SU-DHL-6 (cell line): Measurements from ENCODE around the gene TNFRSF1B.

Experiments used
- EZH2phosphoT487 ChIP-seq: fragments of 200-600 bp; sonication (generic), shearing (Covaris generic); conservative IDR thresholded peaks from 2 replicates; pipeline ENCODE4 v1.6.1; 2018; ENCODE audit warnings: mild to moderate bottlenecking, antibody characterized with exemption, low read length, moderate library complexity, mixed read lengths
- TF ChIP-seq, protein P1 (sequence below): fragments of 200-600 bp; sonication (generic); IDR thresholded peaks from one replicate; pipeline ENCODE4 v1.5.1; 2017; ENCODE audit warnings: antibody characterized with exemption, mild to moderate bottlenecking, low read length, moderate library complexity; ENCODE audit not compliant: insufficient read depth, poor library complexity, severe bottlenecking

DNA sequence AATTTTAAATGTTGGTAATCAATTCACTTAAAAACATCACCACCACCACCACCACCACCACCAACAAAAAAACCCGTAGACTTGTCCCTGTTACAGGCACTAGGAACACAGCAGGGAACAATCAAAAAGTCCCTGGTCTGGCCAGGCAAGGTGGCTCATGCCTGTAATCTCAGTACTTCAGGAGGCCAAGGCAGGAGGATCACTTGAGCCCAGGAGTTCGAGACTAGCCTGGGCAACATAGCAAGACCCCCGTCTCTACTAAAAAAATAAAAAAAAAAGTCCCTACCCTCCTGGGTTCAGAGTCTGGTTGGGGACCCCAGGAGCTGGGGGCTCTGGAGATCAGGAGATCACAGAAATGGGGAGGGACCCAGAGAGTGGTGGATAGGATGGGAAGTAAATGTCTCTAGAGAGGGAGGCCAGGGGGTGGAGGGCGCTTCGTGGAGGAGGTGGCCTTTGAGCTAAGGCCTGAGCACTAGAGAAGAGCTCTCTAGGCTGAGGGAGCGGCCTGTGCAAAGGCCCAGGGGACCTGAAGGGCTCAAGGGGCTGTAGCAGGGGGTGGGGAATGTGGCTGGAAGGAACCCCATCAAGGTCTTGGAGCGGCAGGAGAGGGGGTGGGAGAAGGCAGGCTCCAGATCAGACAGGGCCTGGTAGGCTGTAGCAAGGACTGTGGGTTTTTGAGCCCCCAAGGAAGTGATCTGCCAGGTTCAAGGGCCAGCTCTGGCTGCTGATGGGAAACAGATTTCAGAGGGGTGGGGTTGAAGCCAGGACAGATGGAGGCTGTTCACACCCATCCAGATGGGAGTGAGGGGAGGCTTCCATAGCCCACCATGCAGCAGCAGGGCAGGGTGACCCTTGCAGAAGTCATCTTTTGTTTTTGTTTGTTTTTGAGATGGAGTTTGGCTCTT is 38.2 kb downstream of the TNFRSF1B start:
- TF ChIP-seq, protein P1, sequence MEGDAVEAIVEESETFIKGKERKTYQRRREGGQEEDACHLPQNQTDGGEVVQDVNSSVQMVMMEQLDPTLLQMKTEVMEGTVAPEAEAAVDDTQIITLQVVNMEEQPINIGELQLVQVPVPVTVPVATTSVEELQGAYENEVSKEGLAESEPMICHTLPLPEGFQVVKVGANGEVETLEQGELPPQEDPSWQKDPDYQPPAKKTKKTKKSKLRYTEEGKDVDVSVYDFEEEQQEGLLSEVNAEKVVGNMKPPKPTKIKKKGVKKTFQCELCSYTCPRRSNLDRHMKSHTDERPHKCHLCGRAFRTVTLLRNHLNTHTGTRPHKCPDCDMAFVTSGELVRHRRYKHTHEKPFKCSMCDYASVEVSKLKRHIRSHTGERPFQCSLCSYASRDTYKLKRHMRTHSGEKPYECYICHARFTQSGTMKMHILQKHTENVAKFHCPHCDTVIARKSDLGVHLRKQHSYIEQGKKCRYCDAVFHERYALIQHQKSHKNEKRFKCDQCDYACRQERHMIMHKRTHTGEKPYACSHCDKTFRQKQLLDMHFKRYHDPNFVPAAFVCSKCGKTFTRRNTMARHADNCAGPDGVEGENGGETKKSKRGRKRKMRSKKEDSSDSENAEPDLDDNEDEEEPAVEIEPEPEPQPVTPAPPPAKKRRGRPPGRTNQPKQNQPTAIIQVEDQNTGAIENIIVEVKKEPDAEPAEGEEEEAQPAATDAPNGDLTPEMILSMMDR = no peak
- no peak for TF ChIP-seq EZH2phosphoT487
